SH-SY5Y (cell line): ENCODE data around the gene TEP1.

Source experiments
- GATA2 ChIP-seq: IDR thresholded peaks from 2 replicates; pipeline ENCODE4 v1.6.1; 2011; ENCODE audit warnings: mild to moderate bottlenecking, low read depth, low read length
- GATA3 ChIP-seq: IDR thresholded peaks from 2 replicates; pipeline ENCODE4 v1.6.1; 2011; ENCODE audit warnings: low read depth, mild to moderate bottlenecking, low read length, moderate library complexity

- TF ChIP-seq GATA3 (no peak), GATA2 (no peak)
Observed at GRCh38 chr14:20347747-20348146, 65.6 kb downstream of the TEP1 start.
